Ovary (tissue), 9 donors: ENCODE measurements around the gene ADGRB2. TPM values are rescaled to one million over a fixed set of nuclear protein-coding genes. Genes with fewer than 3 reads are reported as not detected.

Source experiments
- DNase-seq, 5 donors: peaks; one replicate each; pipeline ENCODE4 v3.0.0-alpha.2; 2019 to 2020
- H3K27ac ChIP-seq, 2 donors: fragments of 200-600 bp; one replicate each; pipeline versions ENCODE4 v1.5.1 to v1.8.0; 2019 to 2022
- H3K27me3 ChIP-seq: fragments of 200-600 bp; one replicate; pipeline ENCODE4 v1.8.0; 2022
- H3K36me3 ChIP-seq: fragments of 200-600 bp; sonication (generic); one replicate; pipeline ENCODE4 v1.5.1; 2019
- H3K4me1 ChIP-seq: one replicate; pipeline ENCODE4 v1.8.1; 2013; ENCODE audit warnings: mild to moderate bottlenecking, moderate library complexity; ENCODE audit not compliant: insufficient read depth
- H3K4me3 ChIP-seq: fragments of 200-600 bp; sonication (generic); one replicate; pipeline ENCODE4 v1.5.1; 2017
- H3K9me3 ChIP-seq, 2 donors: fragments of 200-600 bp in 1 of 2; sonication (generic) in 1 of 2; one replicate each; pipeline versions ENCODE4 v1.5.1 to v1.8.1; 2013 to 2019; ENCODE audit warnings: mild to moderate bottlenecking in 1 of 2, moderate library complexity in 1 of 2
- CTCF ChIP-seq, 3 donors: fragments of 450-650 bp in 2 of 3; fragments of 200-600 bp in 1 of 3; IDR thresholded peaks; one replicate each; pipeline versions ENCODE4 v1.5.1 to v1.8.0; 2016 to 2022; ENCODE audit warnings: antibody characterized with exemption in 3 of 3, mild to moderate bottlenecking in 1 of 3
- EP300 ChIP-seq: sonication (generic); formaldehyde crosslinking; IDR thresholded peaks from one replicate; pipeline ENCODE4 v1.6.1; 2017; ENCODE audit warnings: antibody characterized with exemption
- POLR2A ChIP-seq: fragments of 450-650 bp; IDR thresholded peaks from one replicate; pipeline ENCODE4 v1.6.1; 2017; ENCODE audit warnings: antibody characterized with exemption, mild to moderate bottlenecking, moderate library complexity
- WGBS, 3 donors: extraction: QIAGEN DNeasy Blood & Tissue Kit in 1 of 3; methylation state at CpG; one replicate each; pipeline versions ENCODE4 v1.1.5 to v1.1.7; 2013 to 2017; 5-methylcytosine and 5-hydroxymethylcytosine counted together
- intact Hi-C, 4 donors: fragments of 100-400 bp; cut with DNase I; formaldehyde crosslinking; loops; one replicate each; pipeline versions ENCODE4 v1.11.0 to v1.15.1; 2022 to 2023
- polyA plus RNA-seq, 2 donors: library from polyadenylated mRNA; stranded (reverse); fragments of 200-250 nt in 1 of 2; fragments of 350-450 nt in 1 of 2; fragmentation: Illumina TruSeq in 1 of 2; extraction: RNeasy Lipid Tissue Mini Kit (QIAGEN cat#74804) in 1 of 2; gene quantifications; one replicate each; pipeline ENCODE4 v1.2.3, GENCODE V29; 2013 to 2014
- total RNA-seq, 7 donors: library from RNA; depleted of rRNA in 2 of 7; stranded (reverse); fragments of >200 nt in 2 of 7; fragmentation: NEBNext Ultra II Directional in 3 of 7; extraction: Animal tissue kit (Norgen Biotek cat#: 25700) in 3 of 7; gene quantifications; one replicate each; pipeline versions ENCODE4 v1.1.0 to v1.2.4, GENCODE V29; 2016 to 2023
- donor health status: DM: no; HTN: no; CAD: no; lungs with moderate emphysema.
- donor health status: DM: no; HTN: no; CAD: no.
- donor health status: Bipolar disorder and iron deficiency.
- donor health status: DM: yes; HTN: yes; CAD: no.
- donor health status: DM: no; HTN: no; CAD: no.
- donor health status: DM: yes; HTN: yes; CAD: no.

Gene ADGRB2
- total and polyA plus RNA-seq, 9 donors: 0.30 to 7.2 (median 1.6) TPM

GRCh38 chr1:31687601-31688000 is 76.5 kb downstream of the ADGRB2 start:
- WGBS, 3 donors: 65 to 83% (median 77%) methylated on average over 8 of the region's 8 CpGs
- no peaks in the 10 kb centered on the region for H3K27me3 ChIP-seq
- peaks cover 16% of the 10 kb centered on the region for H3K4me1 ChIP-seq
- no peaks in the 10 kb centered on the region for H3K36me3 ChIP-seq
- no peak for TF ChIP-seq POLR2A
- TF ChIP-seq CTCF (IDR thresholded peaks at IDR 0.05): no peak
- TF ChIP-seq EP300: no peak
- DNase-seq: no peak
- no peak overlapping the region for H3K4me3 ChIP-seq
- H3K9me3 ChIP-seq: no peaks in the 10 kb centered on the region
- intact Hi-C loops: no loop called here
- H3K27ac ChIP-seq: peak overlapping the region in 1 of 2 donors; percentile 81

- Histone ChIP-seq H3K27me3 (no peaks in the 10 kb centered on the region), H3K4me1 (peaks cover 16% of the 10 kb centered on the region), H3K36me3 (no peaks in the 10 kb centered on the region), H3K9me3 (no peaks in the 10 kb centered on the region), H3K4me3 (no peak overlapping the region), H3K27ac (peak overlapping the region in 1 of 2 donors; percentile 21)
- DNase-seq: no peak
- TF ChIP-seq POLR2A (no peak), EP300 (no peak), CTCF (IDR thresholded peaks at IDR 0.05) (no peak)
- intact Hi-C loops: no loop called here
- 82 to 85% (median 84%) methylated on average over 8 of the region's 8 CpGs for WGBS, 3 donors
These were observed 78.3 kb downstream of the ADGRB2 start for GRCh38 chr1:31685795-31686194.

GRCh38 chr1:31683997-31684396 is 80.1 kb downstream of the ADGRB2 start:
- Histone ChIP-seq H3K36me3 (no peaks in the 10 kb centered on the region), H3K27me3 (no peaks in the 10 kb centered on the region), H3K4me1 (peaks cover 15% of the 10 kb centered on the region), H3K27ac (no peak overlapping the region), H3K4me3 (no peak overlapping the region), H3K9me3 (no peaks in the 10 kb centered on the region)
- DNase-seq: no peak
- WGBS, 3 donors: 79 to 87% (median 84%) methylated on average over 9 to 11 of the region's 11 CpGs
- intact Hi-C loops: no loop called here
- TF ChIP-seq CTCF (IDR thresholded peaks at IDR 0.05): no peak
- TF ChIP-seq EP300: no peak
- TF ChIP-seq POLR2A: no peak

- Histone ChIP-seq H3K9me3 (no peaks in the 10 kb centered on the region), H3K27me3 (no peaks in the 10 kb centered on the region), H3K4me1 (no peaks in the 10 kb centered on the region), H3K4me3 (no peak overlapping the region), H3K27ac (no peak overlapping the region), H3K36me3 (no peaks in the 10 kb centered on the region)
- WGBS, 3 donors: 61 to 70% (median 66%) methylated on average over 9 of the region's 9 CpGs
- DNase-seq: no peak
- TF ChIP-seq EP300: no peak
- TF ChIP-seq POLR2A: no peak
- no peak for TF ChIP-seq CTCF (IDR thresholded peaks at IDR 0.05)
- intact Hi-C loops: no loop called here
These were observed 82.7 kb downstream of the ADGRB2 start for GRCh38 chr1:31681415-31681814.
